Stimulated activated naive CD8-positive, alpha-beta T cell treated with anti-CD3 and anti-CD28 coated beads, Interleukin-15, Interleukin-2, amounts not matched to agents 100 ng/mL and 50 ng/mL, for 24 hours (primary cell): ENCODE data around the gene ARPC2.

Experiments used
- H3K27ac Mint-ChIP-seq: one replicate; pipeline ENCODE4 v1.8.0; 2021; ENCODE audit warnings: mild to moderate bottlenecking, mixed read lengths
- H3K27me3 Mint-ChIP-seq: one replicate; pipeline ENCODE4 v1.8.0; 2021; ENCODE audit warnings: mixed read lengths
- H3K36me3 Mint-ChIP-seq: one replicate; pipeline ENCODE4 v1.8.0; 2021; ENCODE audit warnings: low read depth, mixed read lengths
- H3K4me1 Mint-ChIP-seq: one replicate; pipeline ENCODE4 v1.8.0; 2021; ENCODE audit warnings: low read depth, mixed read lengths
- H3K4me3 Mint-ChIP-seq: one replicate; pipeline ENCODE4 v1.8.0; 2021; ENCODE audit warnings: mild to moderate bottlenecking, mixed read lengths
- H3K9me3 Mint-ChIP-seq: one replicate; pipeline ENCODE4 v1.8.0; 2021; ENCODE audit warnings: mixed read lengths

The ARPC2 gene

GRCh38 chr2:218255446-218255845 lies 38.5 kb downstream of the ARPC2 start:
- H3K4me1 Mint-ChIP-seq, result peaks cover 71% of the 10 kb centered on the region

DNA sequence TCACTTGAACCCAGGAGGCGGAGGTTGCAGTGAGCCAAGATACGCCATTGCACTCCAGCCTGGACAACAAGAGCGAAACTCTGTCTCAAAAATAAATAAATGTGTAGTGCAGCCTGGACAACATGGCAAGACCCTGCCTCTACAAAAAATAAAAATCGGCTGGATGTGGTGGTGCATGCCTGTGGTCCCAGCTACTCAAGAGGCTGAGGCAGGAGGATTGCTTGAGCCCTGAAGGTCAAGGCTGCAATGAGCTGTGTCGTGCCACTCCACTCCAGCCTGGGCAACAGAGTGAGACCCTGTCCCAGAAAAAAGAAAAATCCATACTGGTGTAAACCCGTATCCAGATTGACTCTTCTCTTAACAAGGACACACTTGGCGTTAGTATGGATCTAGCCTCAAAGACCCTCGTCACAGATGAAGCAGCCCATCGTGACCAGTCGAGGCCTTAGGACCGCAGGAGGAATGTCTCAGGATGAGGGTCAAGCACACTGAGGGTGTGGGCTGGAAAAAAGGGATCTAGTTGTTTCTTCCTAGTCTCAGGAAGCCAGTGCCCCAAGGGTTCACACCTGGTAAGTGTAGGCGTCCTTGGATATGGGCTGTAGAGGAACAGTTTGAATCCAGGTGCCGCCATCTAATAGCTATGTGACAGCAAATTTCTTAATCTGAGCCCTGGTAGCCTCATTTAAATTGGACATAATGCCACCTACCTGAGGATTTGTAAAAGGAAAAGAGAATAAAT lies 39.8 kb downstream of the ARPC2 start:
- Mint-ChIP-seq H3K4me1 (peaks cover 69% of the 10 kb centered on the region), H3K36me3 (peaks cover 40% of the 10 kb centered on the region), H3K4me3 (no peak overlapping the region), H3K27me3 (no peaks in the 10 kb centered on the region), H3K9me3 (no peaks in the 10 kb centered on the region), H3K27ac (peak overlapping the region; percentile 84)

More at GRCh38 chr2:218255446-218255845, 38.5 kb downstream of the ARPC2 start:
- H3K9me3 Mint-ChIP-seq, result no peaks in the 10 kb centered on the region
- no peaks in the 10 kb centered on the region for H3K27me3 Mint-ChIP-seq
- H3K4me3 Mint-ChIP-seq, result no peak overlapping the region
- H3K27ac Mint-ChIP-seq, result peak overlapping the region; percentile 61
- peaks cover 51% of the 10 kb centered on the region for H3K36me3 Mint-ChIP-seq

GRCh38 chr2:218257390-218257981 lies 40.5 kb downstream of the ARPC2 start:
- Mint-ChIP-seq H3K4me1 (peaks cover 67% of the 10 kb centered on the region), H3K27me3 (no peaks in the 10 kb centered on the region), H3K9me3 (no peaks in the 10 kb centered on the region), H3K36me3 (peaks cover 33% of the 10 kb centered on the region), H3K4me3 (no peak overlapping the region), H3K27ac (peak overlapping the region; percentile 84)

GRCh38 chr2:218259099-218259961 lies 42.3 kb downstream of the ARPC2 start:
- Mint-ChIP-seq H3K9me3 (no peaks in the 10 kb centered on the region), H3K27me3 (no peaks in the 10 kb centered on the region), H3K4me3 (no peak overlapping the region), H3K36me3 (peaks cover 21% of the 10 kb centered on the region), H3K4me1 (peaks cover 55% of the 10 kb centered on the region), H3K27ac (peak overlapping the region; percentile 67)

- H3K4me1 Mint-ChIP-seq, result peaks cover 47% of the 10 kb centered on the region
- H3K27me3 Mint-ChIP-seq, result no peaks in the 10 kb centered on the region
- H3K27ac Mint-ChIP-seq, result no peak overlapping the region
- H3K4me3 Mint-ChIP-seq, result no peak overlapping the region
- peaks cover 15% of the 10 kb centered on the region for H3K36me3 Mint-ChIP-seq
- no peaks in the 10 kb centered on the region for H3K9me3 Mint-ChIP-seq
Observed at GRCh38 chr2:218260166-218260565, 43.2 kb downstream of the ARPC2 start.

GRCh38 chr2:218260742-218261422 lies 43.9 kb downstream of the ARPC2 start, which contains the start of gene GPBAR1:
TSS of gene GPBAR1 (plus strand) at chr2:218261015. CDS start at chr2:218262725, 1,710 bp downstream.
- Mint-ChIP-seq H3K36me3 (peaks cover 9% of the 10 kb centered on the region), H3K27ac (peak within 1 kb of the TSS; percentile 67), H3K4me1 (peaks cover 40% of the 10 kb centered on the region), H3K27me3 (no peaks in the 10 kb centered on the region), H3K4me3 (no peak within 1 kb of the TSS), H3K9me3 (no peaks in the 10 kb centered on the region)

DNA sequence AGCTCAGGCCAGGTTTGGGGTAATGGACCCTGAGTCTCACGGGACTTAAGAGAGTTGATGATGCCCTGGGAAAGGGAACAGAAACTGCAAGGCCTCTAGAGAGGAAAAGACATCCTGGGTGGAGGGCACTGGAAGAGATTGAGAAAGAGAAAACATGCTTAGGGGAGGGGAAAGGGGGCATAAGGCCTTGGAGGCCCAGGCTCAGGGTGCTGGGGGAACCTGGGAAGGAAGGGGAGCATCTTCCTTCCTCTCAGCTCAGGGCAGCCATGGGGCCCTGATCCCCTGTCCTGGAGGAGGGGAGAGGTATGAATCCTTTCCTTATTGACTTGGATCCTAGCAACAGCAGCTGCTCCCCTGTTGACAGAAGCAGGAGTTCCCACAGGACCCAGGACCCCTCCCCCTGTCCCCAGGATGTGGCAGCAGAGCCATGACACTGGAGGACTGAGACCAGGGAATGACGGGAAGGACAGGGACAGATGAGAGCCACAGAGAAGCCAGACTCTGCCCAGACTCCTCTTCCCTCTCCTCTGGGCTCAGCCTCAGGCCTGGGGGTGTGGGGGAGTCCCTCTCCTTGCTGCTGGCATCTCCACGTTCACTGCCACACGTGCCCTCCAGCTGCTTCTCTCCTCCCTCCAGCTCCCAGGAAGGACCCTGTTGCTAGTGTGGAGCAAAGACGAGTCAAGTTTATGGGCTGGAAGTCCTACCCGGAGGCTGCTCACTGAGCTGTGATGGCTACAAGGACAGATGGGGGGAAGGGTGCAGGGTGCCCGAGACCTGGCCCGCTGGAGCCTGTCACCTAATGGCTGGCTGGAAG lies 44.6 kb downstream of the ARPC2 start:
- Mint-ChIP-seq H3K27me3 (no peaks in the 10 kb centered on the region), H3K27ac (no peak overlapping the region), H3K4me1 (peaks cover 38% of the 10 kb centered on the region), H3K4me3 (no peak overlapping the region), H3K36me3 (peaks cover 9% of the 10 kb centered on the region), H3K9me3 (no peaks in the 10 kb centered on the region)

DNA sequence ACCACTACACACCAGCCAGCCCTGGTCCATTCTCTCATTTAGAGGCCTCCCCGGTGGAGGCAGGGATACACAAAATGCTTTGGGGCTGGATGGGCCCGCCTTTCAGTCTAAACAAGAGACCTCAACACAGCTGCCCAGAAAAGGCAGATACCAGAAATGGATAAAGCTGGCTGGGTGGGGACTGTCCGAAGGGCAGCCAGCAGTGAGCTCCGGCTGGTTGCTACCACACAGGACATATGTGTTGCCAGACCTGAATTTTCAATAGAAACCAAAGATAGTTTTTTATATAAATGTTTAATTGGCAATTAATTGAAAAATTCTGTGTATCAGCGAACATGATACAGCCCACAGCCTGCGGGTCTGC lies 45.2 kb downstream of the ARPC2 start:
- Mint-ChIP-seq H3K27ac (no peak overlapping the region), H3K9me3 (no peaks in the 10 kb centered on the region), H3K4me3 (no peak overlapping the region), H3K4me1 (peaks cover 38% of the 10 kb centered on the region), H3K36me3 (peaks cover 14% of the 10 kb centered on the region), H3K27me3 (no peaks in the 10 kb centered on the region)

GRCh38 chr2:218262631-218263586 lies 45.9 kb downstream of the ARPC2 start:
- Mint-ChIP-seq H3K4me3 (no peak overlapping the region), H3K9me3 (no peaks in the 10 kb centered on the region), H3K36me3 (peaks cover 20% of the 10 kb centered on the region), H3K4me1 (peaks cover 37% of the 10 kb centered on the region), H3K27me3 (no peaks in the 10 kb centered on the region), H3K27ac (no peak overlapping the region)

GRCh38 chr2:218263817-218264641 lies 47.0 kb downstream of the ARPC2 start:
- Mint-ChIP-seq H3K36me3 (peaks cover 22% of the 10 kb centered on the region), H3K9me3 (no peaks in the 10 kb centered on the region), H3K4me3 (no peak overlapping the region), H3K27me3 (no peaks in the 10 kb centered on the region), H3K27ac (peak overlapping the region; percentile 70), H3K4me1 (peaks cover 35% of the 10 kb centered on the region)

- H3K4me1 Mint-ChIP-seq, result peaks cover 31% of the 10 kb centered on the region
- H3K4me3 Mint-ChIP-seq, result no peak overlapping the region
- H3K27me3 Mint-ChIP-seq, result no peaks in the 10 kb centered on the region
- no peaks in the 10 kb centered on the region for H3K9me3 Mint-ChIP-seq
- H3K36me3 Mint-ChIP-seq, result peaks cover 30% of the 10 kb centered on the region
- H3K27ac Mint-ChIP-seq, result no peak overlapping the region
Observed at GRCh38 chr2:218264773-218265561, 48.0 kb downstream of the ARPC2 start.

- Mint-ChIP-seq H3K36me3 (peaks cover 31% of the 10 kb centered on the region), H3K4me1 (peaks cover 31% of the 10 kb centered on the region), H3K27ac (no peak overlapping the region)
Observed at GRCh38 chr2:218265626-218266025, 48.6 kb downstream of the ARPC2 start.

More at GRCh38 chr2:218265626-218266025, 48.6 kb downstream of the ARPC2 start:
- H3K9me3 Mint-ChIP-seq, result no peaks in the 10 kb centered on the region
- H3K27me3 Mint-ChIP-seq, result no peaks in the 10 kb centered on the region
- no peak overlapping the region for H3K4me3 Mint-ChIP-seq
